GM21825 (cell line): Measurements from ENCODE around the gene CXorf65.

ENCODE experiments used
- ATAC-seq: cut with Tn5 transposase; IDR thresholded peaks from one replicate; pipeline ENCODE4 v1.9.1; 2021; ENCODE audit warnings: mild to moderate bottlenecking, moderate library complexity; ENCODE audit not compliant: unreplicated experiment

Gene CXorf65

GRCh38 chrX:71107762-71108360 lies 1.3 kb upstream of the CXorf65 start:
- no peak for ATAC-seq

GRCh38 chrX:71107245-71107644 lies 705 bp upstream of the CXorf65 start:
- ATAC-seq, result no peak

- ATAC-seq, result no peak
Observed at GRCh38 chrX:71105628-71106027, 912 bp downstream of the CXorf65 start.

GRCh38 chrX:71103110-71103983 lies 3.2 kb downstream of the CXorf65 start:
- ATAC-seq, result no peak

GRCh38 chrX:71102292-71102691 lies 4.2 kb downstream of the CXorf65 start:
- ATAC-seq, result no peak

- no peak for ATAC-seq
Observed at GRCh38 chrX:71100581-71101505, 5.7 kb downstream of the CXorf65 start.

GRCh38 chrX:71099736-71100135 lies 6.8 kb downstream of the CXorf65 start:
- no peak for ATAC-seq

GRCh38 chrX:71098951-71099506 lies 7.5 kb downstream of the CXorf65 start:
- ATAC-seq, result no peak

GRCh38 chrX:71098302-71098701 lies 8.2 kb downstream of the CXorf65 start:
- peak; percentile 37 for ATAC-seq

- no peak for ATAC-seq
Observed at GRCh38 chrX:71096760-71097032, 9.8 kb downstream of the CXorf65 start.

GRCh38 chrX:71095981-71096759 lies 10.4 kb downstream of the CXorf65 start:
- ATAC-seq, result peak; percentile 3

- peak; percentile 87 for ATAC-seq
Observed at GRCh38 chrX:71095555-71095980, 11.0 kb downstream of the CXorf65 start, which contains the start of gene FOXO4. FOXO4 (plus strand) TSS chrX:71095851; CDS start chrX:71096529, 678 bp downstream.

- ATAC-seq, result no peak
Observed at GRCh38 chrX:71095033-71095432, 11.5 kb downstream of the CXorf65 start.

- no peak for ATAC-seq
Observed at GRCh38 chrX:71091263-71091662, 15.3 kb downstream of the CXorf65 start.

- ATAC-seq, result no peak
Observed at GRCh38 chrX:71085900-71086299, 20.6 kb downstream of the CXorf65 start.

GRCh38 chrX:71082822-71083221 lies 23.7 kb downstream of the CXorf65 start:
- no peak for ATAC-seq

GRCh38 chrX:71082124-71082647 lies 24.4 kb downstream of the CXorf65 start:
- ATAC-seq, result no peak

GRCh38 chrX:71081330-71082123 lies 25.0 kb downstream of the CXorf65 start:
- no peak for ATAC-seq

GRCh38 chrX:71070531-71070930 lies 36.0 kb downstream of the CXorf65 start:
- no peak for ATAC-seq
